ENCODE data around the gene TMEM150C.

TMEM150C gene

DNA sequence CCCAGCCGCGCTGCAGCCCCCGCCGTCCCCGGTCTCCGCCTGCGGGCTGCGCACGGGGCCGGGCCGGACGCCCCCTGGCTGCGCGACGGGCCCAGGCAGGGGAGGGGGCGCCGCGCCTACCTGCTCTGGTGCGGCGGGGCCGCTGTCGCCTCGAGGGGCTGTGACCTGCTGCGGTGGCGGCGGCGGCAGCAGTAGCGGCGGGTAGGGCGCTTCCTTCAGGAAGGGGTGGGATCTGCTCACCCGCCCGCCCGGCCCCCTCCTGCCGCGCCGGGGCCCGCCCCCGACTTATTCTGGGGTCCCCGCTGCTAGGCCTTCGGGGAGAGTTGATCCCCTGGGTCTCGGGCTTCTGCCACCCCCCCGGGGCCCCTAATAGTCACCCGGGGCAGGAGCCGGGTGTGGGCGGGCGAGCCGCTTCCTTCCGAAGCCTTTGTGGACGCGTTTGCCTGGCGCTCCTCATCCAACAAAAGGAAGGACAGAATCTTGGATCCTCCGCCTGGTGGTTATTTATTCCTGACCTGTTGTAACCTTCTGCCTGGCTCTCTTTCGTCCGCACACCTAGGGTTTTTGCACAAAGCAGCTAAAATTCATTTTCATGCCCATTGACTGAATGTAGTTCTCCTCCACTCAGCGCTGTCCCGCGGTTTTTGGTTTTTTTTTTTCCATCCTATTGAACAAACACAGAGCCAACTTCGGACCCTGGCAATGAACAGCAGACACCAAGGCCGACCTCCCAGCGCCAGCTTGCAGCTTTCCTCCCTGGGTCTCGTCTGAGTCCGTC lies at the start of gene TMEM150C:
TMEM150C (minus strand) TSS at position 203 of the 778 bp plus-strand sequence. CDS start 57,331 bp downstream, outside the sequence.
- no peak for DNase-seq (ENCODE audit: low read depth in 2 of 2)

DNA sequence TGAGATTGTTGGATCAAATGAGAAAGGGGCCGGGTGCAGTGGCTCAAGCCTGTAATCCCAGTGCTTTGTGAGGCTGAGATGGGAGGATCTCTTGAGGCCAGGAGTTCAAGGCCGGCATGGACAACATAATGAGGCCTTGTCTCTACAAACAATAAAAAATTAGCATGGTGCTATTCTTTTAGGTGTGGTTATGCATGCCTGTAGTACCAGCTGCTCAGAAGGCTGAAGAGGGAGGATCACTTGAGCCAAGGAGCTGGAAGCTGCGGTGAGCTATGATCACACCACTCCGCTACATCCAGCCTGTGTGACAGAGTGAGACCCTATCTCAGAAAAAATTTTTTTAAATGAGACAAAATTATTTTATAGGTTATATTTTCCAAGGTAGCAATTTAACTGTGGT lies 49.7 kb upstream of the TMEM150C start:
- no peak for DNase-seq (ENCODE audit: low read depth in 2 of 2)

DNA sequence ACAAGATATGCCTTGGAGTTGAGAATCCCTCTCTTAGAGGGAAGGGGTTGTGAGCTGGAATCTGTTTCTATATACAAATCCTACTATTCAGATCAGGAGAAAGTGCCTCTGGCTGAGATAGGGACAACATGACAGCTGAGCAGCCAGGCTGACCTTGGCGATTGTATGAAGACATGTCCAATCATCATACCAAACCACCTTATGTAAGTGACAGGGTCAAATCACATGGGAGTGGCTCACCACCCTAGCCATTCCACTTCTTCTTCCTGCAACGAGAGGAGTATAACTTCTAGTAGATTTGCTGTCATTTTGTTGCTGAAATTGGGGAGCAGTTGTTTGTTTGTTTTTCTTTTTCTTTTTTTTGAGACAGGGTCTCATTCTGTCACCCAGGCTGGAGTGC lies 48.3 kb upstream of the TMEM150C start:
- DNase-seq (ENCODE audit: low read depth in 2 of 2), result no peak

DNA sequence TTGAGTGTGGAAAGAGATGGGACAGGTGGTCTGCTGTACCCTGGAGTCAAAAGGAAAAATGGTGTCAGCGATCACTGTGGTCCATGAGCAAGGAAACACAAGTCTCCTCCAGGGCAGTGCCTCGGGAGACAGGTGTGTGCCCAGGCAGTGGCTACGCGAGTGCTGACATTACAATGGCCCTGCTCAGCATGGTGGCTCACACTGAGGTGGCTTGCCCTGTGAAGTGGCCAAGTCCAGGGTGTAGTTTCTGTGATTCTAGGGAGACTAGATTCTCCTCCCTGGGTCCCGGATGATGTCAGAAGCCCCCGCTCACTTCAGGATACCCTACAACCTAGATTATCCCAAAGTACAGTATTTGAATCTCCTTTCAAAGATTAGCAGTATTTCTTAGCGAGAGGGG lies 44.8 kb upstream of the TMEM150C start:
- DNase-seq (ENCODE audit: low read depth in 2 of 2), result no peak

DNA sequence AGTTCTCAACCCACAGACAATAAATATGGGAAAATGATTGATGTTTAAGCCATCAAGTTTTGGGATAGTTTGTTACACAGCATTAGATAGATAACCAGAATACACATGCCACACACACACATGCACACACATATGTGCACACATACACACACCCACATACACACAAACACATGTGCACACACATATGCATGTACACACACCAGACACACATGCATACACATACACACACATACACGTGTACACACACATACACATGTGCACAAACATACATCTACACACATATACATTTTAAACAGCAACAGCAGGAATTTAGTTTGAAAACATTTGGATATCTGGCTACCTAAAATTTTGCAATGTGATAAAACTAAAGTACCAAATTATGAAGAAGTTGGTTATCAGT lies 42.7 kb upstream of the TMEM150C start:
- DNase-seq (ENCODE audit: low read depth in 2 of 2), result no peak

DNA sequence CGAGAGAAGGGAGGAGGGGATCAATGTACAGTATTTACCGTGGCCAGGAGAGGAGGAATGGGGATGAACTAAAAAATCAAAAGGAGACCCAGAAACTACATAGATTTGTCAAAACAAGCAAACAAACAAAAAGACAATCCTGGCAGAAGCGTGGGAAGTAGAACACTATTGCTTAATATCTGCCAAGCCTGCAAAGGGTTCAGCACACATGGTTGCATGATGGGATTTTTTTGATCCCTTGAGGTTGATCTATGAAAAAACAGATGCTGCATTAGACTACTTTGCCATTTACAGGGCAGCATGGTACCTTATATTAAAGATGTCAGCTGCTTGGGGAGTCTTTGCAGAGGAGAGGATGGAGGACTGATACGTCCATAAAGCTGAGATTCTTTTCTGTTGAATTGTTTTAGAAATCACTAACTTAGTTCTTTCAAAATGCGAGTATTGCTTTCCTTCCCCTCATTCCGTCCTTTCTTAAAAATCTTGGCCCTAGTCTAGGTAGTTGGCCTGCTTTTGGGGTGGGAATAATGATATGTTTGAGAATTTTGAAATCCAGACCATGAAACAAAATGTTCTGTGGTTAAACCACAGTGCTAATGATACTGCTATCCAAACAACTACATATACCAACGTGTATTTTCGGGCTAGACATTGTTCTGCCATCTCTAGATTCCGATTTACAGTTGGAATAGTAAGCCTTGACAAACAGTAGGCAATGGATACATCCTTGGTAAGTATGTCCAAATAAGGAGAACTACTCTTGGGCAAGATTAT lies 39.6 kb upstream of the TMEM150C start:
- no peak for DNase-seq (ENCODE audit: low read depth in 2 of 2)

DNA sequence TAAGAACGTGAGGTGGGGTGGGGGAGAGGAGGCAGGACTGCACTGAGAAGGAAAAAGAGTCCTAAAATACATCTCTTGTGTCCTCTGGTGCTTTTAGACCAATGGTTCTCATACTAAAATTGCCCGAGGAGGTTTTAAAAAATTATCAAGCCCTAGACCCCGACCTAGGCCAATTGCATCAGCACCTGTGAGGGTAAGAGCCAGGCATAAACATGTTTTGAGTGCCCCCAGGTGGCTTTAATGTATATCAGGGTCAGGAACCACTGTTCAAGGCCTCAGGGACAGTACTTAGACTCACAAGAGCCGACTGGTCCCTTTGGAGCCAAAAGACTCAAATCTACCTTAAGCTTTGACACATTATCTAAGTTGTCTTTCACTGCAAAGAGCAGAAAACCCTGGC lies 37.5 kb upstream of the TMEM150C start:
- DNase-seq (ENCODE audit: low read depth in 2 of 2), result no peak

DNA sequence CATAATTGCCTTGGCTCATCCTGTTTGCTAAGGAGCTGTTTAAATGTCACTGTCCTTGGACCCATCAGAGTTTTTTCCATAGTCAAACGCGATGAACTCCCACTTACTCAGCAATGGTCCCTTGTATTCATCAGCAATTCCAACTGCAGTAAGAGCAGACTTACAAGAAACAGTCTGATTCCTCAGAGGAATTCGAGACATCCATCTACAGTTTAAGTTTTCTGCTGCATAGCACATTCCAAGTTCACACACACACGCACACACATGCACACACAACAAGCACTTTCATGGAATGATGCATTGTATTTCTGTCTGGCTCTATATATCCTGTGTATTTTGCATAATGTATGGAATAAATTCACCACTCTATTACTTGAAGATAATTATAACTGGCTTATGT lies 32.7 kb upstream of the TMEM150C start:
- DNase-seq (ENCODE audit: low read depth in 2 of 2), result no peak

DNA sequence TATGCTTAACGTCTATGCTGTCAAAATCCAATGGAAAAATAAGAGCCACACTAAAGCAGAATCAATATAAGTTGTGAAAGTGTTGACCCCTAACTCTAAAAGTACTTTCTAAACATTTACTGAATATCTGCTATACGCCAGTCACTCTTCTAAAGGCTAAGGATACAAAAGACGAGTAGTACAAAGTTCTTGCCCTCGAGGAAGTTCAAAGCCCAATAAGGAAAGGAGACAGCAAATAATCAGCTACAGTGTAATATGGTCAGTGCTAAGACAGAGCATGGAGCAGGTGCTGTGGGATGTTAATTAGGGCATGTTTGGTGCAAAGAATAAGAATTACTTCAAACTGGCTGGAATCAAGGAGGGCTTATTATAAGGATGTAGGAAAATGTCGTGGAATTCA lies 31.6 kb upstream of the TMEM150C start:
- no peak for DNase-seq (ENCODE audit: low read depth in 2 of 2)

DNA sequence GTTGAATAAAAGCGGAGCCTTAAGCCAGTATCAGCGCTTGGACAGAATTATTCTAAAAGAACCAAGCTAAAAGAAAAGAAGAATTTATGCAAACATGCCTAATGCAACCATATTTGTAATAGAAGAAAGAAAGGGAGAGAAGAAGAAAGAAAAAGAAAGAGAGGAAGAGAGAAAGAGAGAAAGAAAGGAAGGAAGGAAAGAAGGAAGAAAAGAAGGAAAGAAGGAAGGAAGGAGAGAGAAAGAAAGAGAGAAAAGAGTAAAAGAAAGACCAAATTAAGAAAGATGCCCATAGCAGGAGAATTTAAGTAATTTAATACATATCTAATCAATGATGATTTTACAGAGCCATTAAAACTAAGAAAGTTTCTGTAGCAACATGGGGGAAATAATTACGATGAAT lies 30.9 kb upstream of the TMEM150C start:
- DNase-seq (ENCODE audit: low read depth in 2 of 2), result no peak

DNA sequence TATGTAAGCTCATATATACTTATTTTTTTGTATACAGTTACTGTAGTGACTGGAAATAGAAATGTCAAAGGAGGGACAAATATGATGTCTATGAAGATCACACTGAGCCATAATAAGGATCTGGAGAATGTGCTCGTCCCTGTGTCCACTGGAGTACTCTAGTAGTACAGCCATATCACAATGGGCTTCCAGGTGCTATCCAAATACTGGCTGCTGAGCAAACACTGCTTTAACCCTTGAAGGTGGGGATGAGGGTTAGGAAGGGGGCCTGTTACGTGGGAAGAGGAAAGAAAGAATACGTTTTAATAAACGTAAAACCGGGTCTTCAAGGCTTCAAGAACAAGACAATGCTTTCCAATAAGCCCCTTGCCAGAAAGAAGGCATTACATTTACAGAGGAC lies 29.8 kb upstream of the TMEM150C start:
- DNase-seq (ENCODE audit: low read depth in 2 of 2), result no peak

DNA sequence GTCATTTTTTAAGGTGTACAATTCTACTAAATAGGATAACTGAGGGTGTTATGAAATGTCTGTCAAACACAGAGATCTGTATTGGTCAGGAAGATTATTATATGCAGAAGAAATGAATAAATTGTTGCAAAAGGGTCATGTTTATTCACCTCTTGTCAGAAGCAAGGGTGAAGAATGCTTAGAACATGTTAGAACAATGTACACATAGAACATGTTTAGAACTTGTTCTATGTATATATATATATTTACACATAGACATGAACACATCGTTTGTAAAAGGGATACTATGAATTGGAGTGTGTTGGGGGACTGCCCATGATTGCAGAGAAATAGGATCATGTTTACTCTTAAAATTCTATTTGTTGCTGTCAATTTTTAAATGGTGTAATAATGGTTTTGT lies 28.0 kb upstream of the TMEM150C start:
- DNase-seq (ENCODE audit: low read depth in 2 of 2), result no peak

DNA sequence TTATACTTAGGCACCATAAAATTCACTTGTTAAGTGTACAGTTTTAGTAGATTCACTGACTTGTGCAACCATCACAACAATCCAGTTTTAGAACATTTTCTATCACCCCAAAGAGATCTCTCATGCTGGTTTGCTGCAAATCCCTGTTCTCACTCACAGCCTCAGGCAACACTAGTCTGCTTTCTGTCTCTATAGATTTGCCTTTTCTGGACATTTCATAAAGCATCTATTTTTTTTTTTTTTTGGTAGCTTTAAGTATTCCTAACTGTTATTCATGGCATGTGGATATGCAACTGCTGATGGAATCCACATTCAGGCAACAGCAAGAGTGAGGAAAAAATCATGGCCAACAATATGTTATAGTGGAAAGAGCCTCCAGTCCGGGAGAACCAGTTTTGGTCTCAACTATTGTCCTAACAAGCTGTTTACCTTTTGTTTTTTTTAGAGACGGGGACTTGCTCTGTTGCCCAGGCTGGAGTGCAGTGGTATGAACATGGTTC lies 27.0 kb upstream of the TMEM150C start:
- no peak for DNase-seq (ENCODE audit: low read depth in 2 of 2)

DNA sequence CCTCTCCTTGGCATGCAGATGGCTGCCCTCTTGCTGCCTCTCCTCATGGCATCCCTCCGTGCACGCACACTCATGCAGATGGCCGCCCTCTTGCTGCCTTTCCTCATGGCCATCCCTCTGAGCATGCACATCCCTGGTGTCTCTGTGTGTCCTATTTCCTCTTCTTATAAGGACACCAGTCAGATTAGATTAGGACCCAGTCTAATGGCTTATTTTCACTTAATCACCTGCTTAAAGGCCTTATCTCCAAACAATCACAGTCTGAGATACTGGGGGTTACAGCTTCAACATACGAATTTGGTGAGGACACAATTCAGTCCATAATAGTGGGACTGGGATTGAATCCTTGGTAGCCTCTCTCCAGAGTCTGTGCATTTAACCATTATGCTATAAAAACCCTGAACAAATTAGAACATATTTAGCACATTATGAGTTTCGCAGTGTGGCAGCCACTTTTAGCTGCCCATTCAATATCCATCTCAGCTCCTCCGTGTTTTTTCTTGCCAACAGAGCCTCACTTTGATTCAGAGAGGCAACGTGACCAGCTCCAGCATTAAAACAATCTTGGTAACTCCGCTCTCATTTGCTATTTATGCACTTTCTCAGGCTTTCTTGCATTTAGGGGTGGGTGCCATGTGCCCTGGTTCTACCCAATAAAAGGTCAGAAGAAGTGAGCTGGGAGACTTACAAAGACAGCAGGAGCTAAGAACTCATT lies 26.2 kb upstream of the TMEM150C start:
- no peak for DNase-seq (ENCODE audit: low read depth in 2 of 2)

DNA sequence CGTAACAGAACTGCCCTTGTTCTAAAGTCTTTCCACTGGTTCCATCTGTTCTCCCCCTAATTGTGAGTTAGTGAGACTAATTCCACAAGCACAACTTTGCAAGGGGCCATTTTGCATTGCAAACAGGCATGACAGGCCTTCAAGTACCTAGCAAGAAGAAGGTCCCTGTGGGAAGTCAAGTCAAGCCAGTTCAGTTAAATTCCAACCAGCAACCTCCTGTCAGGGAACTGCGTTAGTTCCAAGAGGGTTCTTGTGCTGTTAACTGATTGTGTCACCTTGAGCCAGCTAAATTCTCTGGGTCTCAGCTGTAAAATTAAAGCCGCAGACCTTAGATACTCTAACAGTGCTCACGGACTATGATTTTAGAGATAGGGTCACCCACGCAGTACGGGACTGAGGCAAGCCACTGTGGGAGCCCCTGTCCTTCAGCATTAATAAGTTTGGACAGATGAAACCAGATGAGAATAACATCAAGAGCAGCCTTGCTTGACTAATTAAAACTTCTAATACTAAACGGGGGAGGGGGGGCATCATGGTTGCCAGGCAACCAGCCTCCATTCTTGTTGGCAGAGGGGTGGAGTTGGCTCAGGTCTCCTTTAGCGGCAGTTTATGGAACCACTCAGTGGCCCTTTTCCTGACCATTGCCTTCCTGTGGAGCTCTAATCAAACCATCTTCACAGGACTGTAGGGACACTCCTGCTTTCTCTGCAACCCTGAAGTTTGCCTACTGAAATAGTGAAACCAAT lies 24.1 kb upstream of the TMEM150C start:
- DNase-seq (ENCODE audit: low read depth in 2 of 2), result no peak

DNA sequence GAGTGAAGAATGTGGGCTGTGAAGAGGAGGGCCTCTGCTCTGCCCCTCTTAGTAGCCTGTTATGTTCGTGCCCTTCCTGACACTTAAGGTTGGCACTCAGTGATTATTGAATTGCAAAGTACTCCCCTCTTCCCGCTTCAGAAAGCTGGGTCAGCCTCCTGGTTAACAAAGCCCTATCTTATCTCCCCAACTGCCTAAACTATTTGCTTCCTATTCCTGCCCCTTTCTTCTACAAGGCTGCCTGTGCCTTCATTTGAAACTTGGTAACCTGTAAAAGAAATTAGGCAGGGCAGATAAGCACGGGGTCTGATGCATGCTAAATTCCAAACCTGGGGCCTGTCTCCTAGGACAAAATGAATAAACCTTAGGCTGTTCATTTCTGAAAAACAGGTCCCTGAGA lies 23.1 kb upstream of the TMEM150C start:
- DNase-seq (ENCODE audit: low read depth in 2 of 2), result no peak

DNA sequence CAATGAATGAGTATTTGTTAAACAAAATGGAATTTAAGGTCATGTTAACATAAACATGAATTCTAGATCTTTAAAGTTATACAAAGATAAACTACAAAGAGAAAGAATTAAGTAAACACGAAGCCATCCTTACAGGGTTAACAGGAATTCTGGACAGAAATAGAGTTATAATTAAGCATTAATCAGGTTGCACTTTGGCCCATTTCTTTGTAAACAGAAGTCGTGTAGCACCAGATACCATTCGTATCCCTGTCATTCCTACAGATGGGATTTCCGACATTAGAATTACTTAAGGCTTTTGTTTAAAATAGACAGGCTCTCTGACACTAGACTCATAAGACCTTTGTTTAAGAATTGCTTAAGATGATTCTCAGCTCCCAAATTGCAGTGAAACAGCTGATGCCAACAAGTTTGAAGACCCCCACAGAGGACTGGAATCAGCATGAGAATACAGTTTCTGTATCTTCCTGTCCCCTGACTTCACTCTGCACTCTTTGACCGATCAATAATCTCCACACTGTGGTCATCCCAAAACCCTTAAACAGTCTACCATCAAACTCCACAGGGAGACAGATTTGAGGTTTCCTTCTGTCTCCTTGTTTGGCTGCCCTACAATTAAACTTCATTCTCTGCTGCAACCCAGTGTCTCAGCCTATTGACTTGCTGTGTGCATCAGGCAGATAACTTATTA lies 22.3 kb upstream of the TMEM150C start:
- no peak for DNase-seq (ENCODE audit: low read depth in 2 of 2)

DNA sequence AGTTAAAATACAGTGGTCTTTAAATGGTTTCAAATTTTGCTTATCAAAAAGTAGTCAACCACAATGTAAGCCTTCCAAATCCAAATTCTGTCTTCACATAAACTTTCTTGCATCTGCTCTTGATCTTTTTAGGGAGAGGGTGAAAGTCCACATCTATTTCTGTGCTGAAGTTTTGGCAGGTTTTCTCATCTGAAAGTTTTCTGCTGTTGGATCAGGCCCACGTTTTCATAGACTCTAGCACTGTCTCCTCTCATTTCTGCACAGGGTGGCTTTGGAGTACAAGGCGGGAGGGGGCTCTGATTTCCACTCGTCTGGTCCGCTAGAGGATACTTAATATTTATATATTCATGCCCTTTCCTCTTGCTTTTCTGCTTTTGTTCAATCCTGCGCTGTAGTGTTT lies 18.1 kb upstream of the TMEM150C start:
- no peak for DNase-seq (ENCODE audit: low read depth in 2 of 2)

DNA sequence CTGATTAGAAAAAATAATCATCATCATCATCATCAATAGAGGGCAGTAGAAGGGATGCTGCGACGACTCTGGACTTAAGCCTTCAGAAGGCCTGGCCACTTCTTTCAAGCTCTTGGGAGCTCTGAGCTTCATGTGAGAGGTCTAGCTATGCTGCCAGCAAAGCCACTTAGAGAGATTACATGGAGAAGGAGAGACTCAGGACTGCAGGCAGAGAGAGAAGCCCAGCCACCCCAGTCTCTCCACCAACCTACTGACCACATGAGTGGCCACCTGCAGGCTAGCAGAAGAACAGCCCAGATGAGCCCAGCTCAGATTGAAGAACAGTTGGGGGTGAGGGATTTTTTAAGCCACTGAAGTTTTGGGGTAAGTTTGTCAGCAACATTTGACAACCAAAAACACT lies 17.1 kb upstream of the TMEM150C start:
- DNase-seq (ENCODE audit: low read depth in 2 of 2), result no peak

DNA sequence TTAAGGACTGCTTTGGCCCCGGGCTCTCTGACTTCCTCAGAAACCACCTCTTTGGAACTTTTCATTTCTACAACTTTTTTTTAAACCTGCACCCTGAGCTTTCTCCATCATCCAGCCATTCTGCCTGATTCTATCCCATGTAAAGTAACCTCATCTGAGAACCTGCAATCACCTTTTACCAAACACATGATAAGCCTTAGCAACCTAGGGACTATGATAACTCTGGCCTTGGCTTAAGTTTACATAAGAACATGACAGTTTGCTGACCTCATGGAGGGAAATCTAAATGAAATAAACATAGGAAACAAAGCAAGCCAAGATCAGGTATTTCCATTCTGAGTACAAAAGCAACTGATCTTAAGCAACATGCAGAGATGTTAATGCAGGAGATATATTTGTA lies 15.7 kb upstream of the TMEM150C start:
- DNase-seq (ENCODE audit: low read depth in 2 of 2), result no peak

DNA sequence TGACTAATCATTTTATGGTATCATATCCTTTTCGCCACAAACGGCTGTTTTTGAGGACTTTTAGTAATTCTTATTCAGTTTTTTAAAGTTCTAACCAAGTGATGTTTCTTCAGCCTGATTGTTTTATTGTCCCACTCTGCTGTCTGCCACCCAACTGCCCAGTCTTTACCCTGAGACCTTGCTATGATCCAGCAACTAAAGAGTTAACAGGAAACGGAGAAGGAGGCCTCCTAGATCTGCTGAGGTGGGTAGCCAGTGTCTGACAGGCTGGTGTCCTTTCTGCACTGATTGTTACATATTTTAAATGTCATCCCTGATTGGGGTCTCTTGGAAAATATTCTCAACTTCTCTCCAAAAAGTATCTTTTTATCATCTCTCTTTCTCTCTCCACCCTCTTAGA lies 7.9 kb upstream of the TMEM150C start:
- DNase-seq (ENCODE audit: low read depth in 2 of 2), result no peak

Data from stimulated activated CD8-positive, alpha-beta memory T cell treated with anti-CD3 and anti-CD28 coated beads, Interleukin-15, amount 100 ng/mL, for 4 hours (primary cell).